ENCODE measurements around the gene TSPAN14. TPM values are rescaled to one million over a fixed set of nuclear protein-coding genes. Genes with fewer than 3 reads are reported as not detected.

The TSPAN14 gene
- total and polyA plus RNA-seq, 2 of the 13 experiments (the other 11 are each of a cell fraction or from before 2014, with no cell fraction given): 24.1 to 80.6 TPM

DNA sequence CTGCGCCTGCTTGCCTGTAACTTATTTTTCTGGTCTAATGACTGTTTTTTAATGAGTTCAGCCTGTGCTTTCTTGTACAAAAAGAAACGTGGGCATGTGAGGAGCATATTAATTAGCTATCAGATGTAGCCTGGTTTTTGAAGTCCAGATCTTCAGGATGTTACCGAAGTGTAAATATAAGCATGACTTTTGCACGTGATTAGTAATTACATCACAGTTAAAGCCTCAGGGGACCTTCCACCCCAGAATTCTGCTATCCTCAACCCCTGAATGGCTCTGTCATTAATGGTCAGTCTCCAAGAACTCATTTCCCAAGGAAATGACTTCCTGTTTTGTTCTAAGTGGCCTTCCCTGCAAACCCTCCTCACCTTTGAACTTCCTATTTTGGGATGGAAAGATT lies 47.9 kb upstream of the TSPAN14 start (continued):
- TF ChIP-seq, protein P1, sequence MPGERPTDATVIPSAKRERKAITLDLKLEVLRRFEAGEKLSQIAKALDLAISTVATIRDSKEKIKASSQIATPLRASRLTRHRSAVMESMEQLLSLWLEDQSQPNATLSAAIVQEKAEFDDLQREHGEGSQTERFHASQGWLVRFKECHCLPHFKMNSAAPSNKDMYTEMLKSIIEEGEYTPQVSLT (CRISPR knock-in tag; IDR thresholded peaks at IDR 0.05; ENCODE audit: borderline replicate concordance, low read depth): no peak
- TF ChIP-seq ZNF10 (CRISPR knock-in tag; IDR thresholded peaks at IDR 0.05; ENCODE audit: borderline replicate concordance, low read depth) (no peak), PHF20 (CRISPR knock-in tag; IDR thresholded peaks at IDR 0.05) (no peak), KDM1A (CRISPR knock-in tag; IDR thresholded peaks at IDR 0.05) (no peak), MEF2D (CRISPR knock-in tag; IDR thresholded peaks at IDR 0.05) (no peak), ZFYVE20 (CRISPR knock-in tag; IDR thresholded peaks at IDR 0.05; ENCODE audit: borderline replicate concordance, low read depth) (no peak), BHLHE40 (IDR thresholded peaks at IDR 0.05; ENCODE audit: low read length) (peak; percentile 30; the same call in 1 of the 2 replicates), ZSCAN29 (CRISPR knock-in tag; conservative IDR thresholded peaks at IDR 0.05) (no peak), ERF (CRISPR knock-in tag; IDR thresholded peaks at IDR 0.05) (no peak), MIER2 (CRISPR knock-in tag; IDR thresholded peaks at IDR 0.05) (no peak), RFXANK (CRISPR knock-in tag; IDR thresholded peaks at IDR 0.05) (no peak), ZNF136 (CRISPR knock-in tag; IDR thresholded peaks at IDR 0.05; ENCODE audit: low read depth) (no peak), CREB1 (IDR thresholded peaks at IDR 0.05) (no peak), CREB1 (CRISPR knock-in tag; IDR thresholded peaks at IDR 0.05) (no peak), SRY (CRISPR knock-in tag; IDR thresholded peaks at IDR 0.05) (no peak), NCOA2 (CRISPR knock-in tag; IDR thresholded peaks at IDR 0.05) (peak; percentile 10; the same call in 1 of the 2 replicates), ZNF326 (CRISPR knock-in tag; IDR thresholded peaks at IDR 0.05; ENCODE audit: borderline replicate concordance) (no peak), TMF1 (CRISPR knock-in tag; IDR thresholded peaks at IDR 0.05; ENCODE audit: low read depth) (no peak), SAP130 (CRISPR knock-in tag; IDR thresholded peaks at IDR 0.05; ENCODE audit: low read depth) (no peak), ETV6 (CRISPR knock-in tag; conservative IDR thresholded peaks at IDR 0.05) (no peak), MXD4 (CRISPR knock-in tag; IDR thresholded peaks at IDR 0.05) (no peak)
- TF ChIP-seq, protein P2, sequence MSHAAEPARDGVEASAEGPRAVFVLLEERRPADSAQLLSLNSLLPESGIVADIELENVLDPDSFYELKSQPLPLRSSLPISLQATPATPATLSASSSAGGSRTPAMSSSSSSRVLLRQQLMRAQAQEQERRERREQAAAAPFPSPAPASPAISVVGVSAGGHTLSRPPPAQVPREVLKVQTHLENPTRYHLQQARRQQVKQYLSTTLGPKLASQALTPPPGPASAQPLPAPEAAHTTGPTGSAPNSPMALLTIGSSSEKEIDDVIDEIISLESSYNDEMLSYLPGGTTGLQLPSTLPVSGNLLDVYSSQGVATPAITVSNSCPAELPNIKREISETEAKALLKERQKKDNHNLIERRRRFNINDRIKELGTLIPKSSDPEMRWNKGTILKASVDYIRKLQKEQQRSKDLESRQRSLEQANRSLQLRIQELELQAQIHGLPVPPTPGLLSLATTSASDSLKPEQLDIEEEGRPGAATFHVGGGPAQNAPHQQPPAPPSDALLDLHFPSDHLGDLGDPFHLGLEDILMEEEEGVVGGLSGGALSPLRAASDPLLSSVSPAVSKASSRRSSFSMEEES (CRISPR knock-in tag; IDR thresholded peaks at IDR 0.05): peak; percentile 50; the same call in 1 of the 2 replicates
- TF ChIP-seq, protein P3, sequence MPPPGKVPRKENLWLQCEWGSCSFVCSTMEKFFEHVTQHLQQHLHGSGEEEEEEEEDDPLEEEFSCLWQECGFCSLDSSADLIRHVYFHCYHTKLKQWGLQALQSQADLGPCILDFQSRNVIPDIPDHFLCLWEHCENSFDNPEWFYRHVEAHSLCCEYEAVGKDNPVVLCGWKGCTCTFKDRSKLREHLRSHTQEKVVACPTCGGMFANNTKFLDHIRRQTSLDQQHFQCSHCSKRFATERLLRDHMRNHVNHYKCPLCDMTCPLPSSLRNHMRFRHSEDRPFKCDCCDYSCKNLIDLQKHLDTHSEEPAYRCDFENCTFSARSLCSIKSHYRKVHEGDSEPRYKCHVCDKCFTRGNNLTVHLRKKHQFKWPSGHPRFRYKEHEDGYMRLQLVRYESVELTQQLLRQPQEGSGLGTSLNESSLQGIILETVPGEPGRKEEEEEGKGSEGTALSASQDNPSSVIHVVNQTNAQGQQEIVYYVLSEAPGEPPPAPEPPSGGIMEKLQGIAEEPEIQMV (CRISPR knock-in tag; IDR thresholded peaks at IDR 0.05; ENCODE audit: low read depth): no peak
- TF ChIP-seq, protein P4, sequence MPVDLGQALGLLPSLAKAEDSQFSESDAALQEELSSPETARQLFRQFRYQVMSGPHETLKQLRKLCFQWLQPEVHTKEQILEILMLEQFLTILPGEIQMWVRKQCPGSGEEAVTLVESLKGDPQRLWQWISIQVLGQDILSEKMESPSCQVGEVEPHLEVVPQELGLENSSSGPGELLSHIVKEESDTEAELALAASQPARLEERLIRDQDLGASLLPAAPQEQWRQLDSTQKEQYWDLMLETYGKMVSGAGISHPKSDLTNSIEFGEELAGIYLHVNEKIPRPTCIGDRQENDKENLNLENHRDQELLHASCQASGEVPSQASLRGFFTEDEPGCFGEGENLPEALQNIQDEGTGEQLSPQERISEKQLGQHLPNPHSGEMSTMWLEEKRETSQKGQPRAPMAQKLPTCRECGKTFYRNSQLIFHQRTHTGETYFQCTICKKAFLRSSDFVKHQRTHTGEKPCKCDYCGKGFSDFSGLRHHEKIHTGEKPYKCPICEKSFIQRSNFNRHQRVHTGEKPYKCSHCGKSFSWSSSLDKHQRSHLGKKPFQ (CRISPR knock-in tag; IDR thresholded peaks at IDR 0.05; ENCODE audit: insufficient replicate concordance): no peak
- TF ChIP-seq, protein P5, sequence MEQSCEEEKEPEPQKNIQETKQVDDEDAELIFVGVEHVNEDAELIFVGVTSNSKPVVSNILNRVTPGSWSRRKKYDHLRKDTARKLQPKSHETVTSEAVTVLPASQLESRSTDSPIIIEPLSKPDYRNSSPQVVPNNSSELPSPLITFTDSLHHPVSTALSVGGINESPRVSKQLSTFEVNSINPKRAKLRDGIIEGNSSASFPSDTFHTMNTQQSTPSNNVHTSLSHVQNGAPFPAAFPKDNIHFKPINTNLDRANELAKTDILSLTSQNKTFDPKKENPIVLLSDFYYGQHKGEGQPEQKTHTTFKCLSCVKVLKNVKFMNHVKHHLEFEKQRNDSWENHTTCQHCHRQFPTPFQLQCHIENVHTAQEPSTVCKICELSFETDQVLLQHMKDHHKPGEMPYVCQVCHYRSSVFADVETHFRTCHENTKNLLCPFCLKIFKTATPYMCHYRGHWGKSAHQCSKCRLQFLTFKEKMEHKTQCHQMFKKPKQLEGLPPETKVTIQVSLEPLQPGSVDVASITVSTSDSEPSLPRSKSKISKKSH (CRISPR knock-in tag; IDR thresholded peaks at IDR 0.05; ENCODE audit: borderline replicate concordance): no peak
- TF ChIP-seq, protein P6, sequence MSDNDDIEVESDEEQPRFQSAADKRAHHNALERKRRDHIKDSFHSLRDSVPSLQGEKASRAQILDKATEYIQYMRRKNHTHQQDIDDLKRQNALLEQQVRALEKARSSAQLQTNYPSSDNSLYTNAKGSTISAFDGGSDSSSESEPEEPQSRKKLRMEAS (IDR thresholded peaks at IDR 0.05): no peak
